A549 (cell line): ENCODE measurements around the gene ELMO3. TPM values are rescaled to one million over a fixed set of nuclear protein-coding genes. Genes with fewer than 3 reads are reported as not detected.

Source experiments
- ATAC-seq, 2 experiments: fragments of 200-7000 bp in 1 of 2; fragments of >200 bp in 1 of 2; cut with Nextera tagmentation in 1 of 2; cut with Tn5 transposase in 1 of 2; 3 replicates each; pipeline versions ENCODE4 v1.8.0 to v1.9.1; 2018 to 2020; ENCODE audit warnings: mild to moderate bottlenecking in 1 of 2, moderate library complexity in 1 of 2
- CTCF ChIA-PET: fragments of 300-600 bp; sonication (Branson Sonifier 250); formaldehyde crosslinking; extraction: SDS; loops from one replicate; lab custom pipeline; 2021; ENCODE audit warnings: antibody characterized with exemption, inconsistent platforms; lab: Yijun Ruan, JAX
- POLR2A ChIA-PET: fragments of 350-600 bp; formaldehyde crosslinking; extraction: SDS; loops from one replicate; lab custom pipeline; 2021; ENCODE audit warnings: antibody characterized with exemption, inconsistent platforms; lab: Yijun Ruan, JAX
- DNase-seq, 2 experiments: peaks; one replicate each; pipeline versions ENCODE4 v3.0.0 to v3.0.0-alpha.2; 2011 to 2016; ENCODE audit warnings: low read depth in 1 of 2, low spot score in 1 of 2
- FAIRE-seq: peaks from 2 replicates; lab custom pipeline; 2011; peaks lifted over from hg19 to GRCh38; lab: Jason Lieb, UNC
- H3K27ac ChIP-seq, 2 experiments: fragments of >200 bp; sonication (Bioruptor Twin); formaldehyde crosslinking; 3 replicates each; pipeline ENCODE4 v1.5.1; 2016 to 2017
- H3K4me1 ChIP-seq: fragments of >200 bp; sonication (Bioruptor Twin); formaldehyde crosslinking; 3 replicates; pipeline ENCODE4 v1.6.1; 2016
- H3K4me2 ChIP-seq: fragments of >200 bp; sonication (Bioruptor Twin); formaldehyde crosslinking; 3 replicates; pipeline ENCODE4 v1.6.1; 2016
- H3K4me3 ChIP-seq: fragments of >200 bp; sonication (Bioruptor Twin); formaldehyde crosslinking; 3 replicates; pipeline ENCODE4 v1.5.1; 2016
- H3K9me3 ChIP-seq: fragments of >200 bp; sonication (Bioruptor Twin); formaldehyde crosslinking; 3 replicates; pipeline ENCODE4 v1.6.1; 2016
- CBX2 ChIP-seq: fragments of 200-600 bp; sonication (generic); IDR thresholded peaks from 2 replicates; pipeline ENCODE4 v1.6.1; 2016; ENCODE audit warnings: low read depth, mild to moderate bottlenecking, borderline replicate concordance
- CEBPB ChIP-seq, 2 experiments: fragments of >200 bp in 1 of 2; sonication (Bioruptor Twin) in 1 of 2; formaldehyde crosslinking in 1 of 2; IDR thresholded peaks; 2 replicates each; pipeline ENCODE4 v1.6.1; 2012 to 2016
- EHF ChIP-seq: fragments of 250-450 bp; sonication (Bioruptor Pico); IDR thresholded peaks from 2 replicates; pipeline ENCODE4 v1.5.0; 2020; ENCODE audit warnings: mild to moderate bottlenecking
- EHMT2 ChIP-seq: fragments of 200-600 bp; sonication (generic); IDR thresholded peaks from 2 replicates; pipeline ENCODE4 v1.6.1; 2016; ENCODE audit warnings: antibody characterized with exemption, low read depth, mild to moderate bottlenecking, moderate library complexity
- ESRRA ChIP-seq: fragments of 150-350 bp; IDR thresholded peaks from 2 replicates; pipeline ENCODE4 v1.6.1; 2014; ENCODE audit warnings: mild to moderate bottlenecking, low read length, borderline replicate concordance
- FOSB ChIP-seq: fragments of 250-450 bp; sonication (Bioruptor Pico); IDR thresholded peaks from 2 replicates; pipeline ENCODE4 v1.5.0; 2020; ENCODE audit warnings: mild to moderate bottlenecking, moderate library complexity
- FOSL2 ChIP-seq, 2 experiments: fragments of 450-650 bp in 1 of 2; fragments of >200 bp in 1 of 2; sonication (Bioruptor Twin) in 1 of 2; formaldehyde crosslinking; IDR thresholded peaks; 2 replicates each; pipeline versions ENCODE4 v1.5.0 to v1.6.1; 2016 to 2020; ENCODE audit warnings: mild to moderate bottlenecking in 1 of 2, moderate library complexity in 1 of 2
- FOXS1 ChIP-seq: fragments of 250-450 bp; sonication (Bioruptor Pico); IDR thresholded peaks from 2 replicates; pipeline ENCODE4 v1.5.0; 2020; ENCODE audit warnings: mild to moderate bottlenecking, moderate library complexity
- GATA3 ChIP-seq: IDR thresholded peaks from 2 replicates; pipeline ENCODE4 v1.6.1; 2012; ENCODE audit warnings: borderline replicate concordance
- HDAC2 ChIP-seq: fragments of 200-600 bp; sonication (generic); IDR thresholded peaks from 2 replicates; pipeline ENCODE4 v1.6.1; 2016
- HOXB13 ChIP-seq: fragments of 250-450 bp; sonication (Bioruptor Pico); IDR thresholded peaks from 2 replicates; pipeline ENCODE4 v1.5.0; 2020; ENCODE audit warnings: low read depth, mild to moderate bottlenecking, moderate library complexity
- JUN ChIP-seq, 2 experiments: fragments of >200 bp; sonication (Bioruptor Twin); formaldehyde crosslinking; IDR thresholded peaks; 2 replicates in 1 of 2; 3 replicates in 1 of 2; pipeline ENCODE4 v1.6.1; 2016 to 2017
- KDM1A ChIP-seq: fragments of 200-600 bp; sonication (generic); IDR thresholded peaks from 2 replicates; pipeline ENCODE4 v1.6.1; 2016; ENCODE audit warnings: low read depth, mild to moderate bottlenecking
- MAZ ChIP-seq: fragments of 150-350 bp; IDR thresholded peaks from 2 replicates; pipeline ENCODE4 v1.6.1; 2014; ENCODE audit warnings: antibody characterized with exemption, low read depth, low read length, borderline replicate concordance
- POLR2AphosphoS2 ChIP-seq: conservative IDR thresholded peaks from 2 replicates; pipeline ENCODE4 v1.6.1; 2012; ENCODE audit warnings: low read length, improper control_type of control experiment, inconsistent platforms
- RAD21 ChIP-seq, 2 experiments: fragments of >200 bp in 1 of 2; sonication (Bioruptor Twin) in 1 of 2; formaldehyde crosslinking in 1 of 2; IDR thresholded peaks in 1 of 2; conservative IDR thresholded peaks in 1 of 2; 2 replicates in 1 of 2; 3 replicates in 1 of 2; pipeline ENCODE4 v1.6.1; 2012 to 2018; ENCODE audit warnings: inconsistent platforms in 1 of 2
- RFX5 ChIP-seq: fragments of 450-650 bp; IDR thresholded peaks from 2 replicates; pipeline ENCODE4 v1.7.1; 2014; ENCODE audit warnings: antibody characterized with exemption, mild to moderate bottlenecking, moderate library complexity
- RNF2 ChIP-seq: fragments of 200-600 bp; sonication (generic); IDR thresholded peaks from 2 replicates; pipeline ENCODE4 v1.6.1; 2016; ENCODE audit warnings: low read depth, mild to moderate bottlenecking, antibody characterized with exemption, moderate library complexity, borderline replicate concordance
- TFCP2L1 ChIP-seq: fragments of 250-450 bp; sonication (Bioruptor Pico); IDR thresholded peaks from 2 replicates; pipeline ENCODE4 v1.5.0; 2021; ENCODE audit warnings: mild to moderate bottlenecking
- ZNF302 ChIP-seq: fragments of 250-450 bp; sonication (Bioruptor Pico); IDR thresholded peaks from 2 replicates; pipeline ENCODE4 v1.9.0; 2021; ENCODE audit warnings: inconsistent platforms, mild to moderate bottlenecking, moderate library complexity
- ZSCAN20 ChIP-seq: fragments of 250-450 bp; sonication (Bioruptor Pico); IDR thresholded peaks from 2 replicates; pipeline ENCODE4 v1.8.0; 2022; ENCODE audit warnings: mild to moderate bottlenecking, moderate library complexity
- WGBS: methylation state at CpG from one replicate; pipeline ENCODE4 v1.1.6; 2017; ENCODE audit errors: missing lambda C conversion rate; 5-methylcytosine and 5-hydroxymethylcytosine counted together
- polyA plus RNA-seq, 4 experiments: library from polyadenylated mRNA; depleted of rRNA in 3 of 4; stranded (reverse); fragments of >200 nt; fragmentation: RNase III in 1 of 4; extraction: RNeasy Plus Mini Kit Qiagen cat#74134 plus additional on column Dnase treatment in 1 of 4; gene quantifications; 2 replicates in 3 of 4; 3 replicates in 1 of 4; pipeline ENCODE4 v1.2.3, GENCODE V29; 2011 to 2017
- TF ChIP-seq, protein P1 (sequence below): fragments of 250-450 bp; sonication (Bioruptor Pico); IDR thresholded peaks from 2 replicates; pipeline ENCODE4 v1.5.0; 2021; ENCODE audit warnings: mild to moderate bottlenecking, moderate library complexity, borderline replicate concordance
- TF ChIP-seq, protein P2 (sequence below): fragments of 250-450 bp; sonication (Bioruptor Pico); IDR thresholded peaks from 2 replicates; pipeline ENCODE4 v1.5.0; 2020; ENCODE audit warnings: low read depth, mild to moderate bottlenecking, moderate library complexity
- TF ChIP-seq, protein P3 (sequence below): fragments of >200 bp; sonication (Bioruptor Twin); formaldehyde crosslinking; IDR thresholded peaks from 2 replicates; pipeline ENCODE4 v1.6.1; 2016
- TF ChIP-seq, protein P4 (sequence below): fragments of >200 bp; sonication (Bioruptor Twin); formaldehyde crosslinking; IDR thresholded peaks from 3 replicates; pipeline ENCODE4 v1.6.1; 2016

Gene ELMO3
- polyA plus RNA-seq, 2 of the 4 experiments (the other 2 are of a cell fraction) = 0.62 to 1.4 TPM

DNA sequence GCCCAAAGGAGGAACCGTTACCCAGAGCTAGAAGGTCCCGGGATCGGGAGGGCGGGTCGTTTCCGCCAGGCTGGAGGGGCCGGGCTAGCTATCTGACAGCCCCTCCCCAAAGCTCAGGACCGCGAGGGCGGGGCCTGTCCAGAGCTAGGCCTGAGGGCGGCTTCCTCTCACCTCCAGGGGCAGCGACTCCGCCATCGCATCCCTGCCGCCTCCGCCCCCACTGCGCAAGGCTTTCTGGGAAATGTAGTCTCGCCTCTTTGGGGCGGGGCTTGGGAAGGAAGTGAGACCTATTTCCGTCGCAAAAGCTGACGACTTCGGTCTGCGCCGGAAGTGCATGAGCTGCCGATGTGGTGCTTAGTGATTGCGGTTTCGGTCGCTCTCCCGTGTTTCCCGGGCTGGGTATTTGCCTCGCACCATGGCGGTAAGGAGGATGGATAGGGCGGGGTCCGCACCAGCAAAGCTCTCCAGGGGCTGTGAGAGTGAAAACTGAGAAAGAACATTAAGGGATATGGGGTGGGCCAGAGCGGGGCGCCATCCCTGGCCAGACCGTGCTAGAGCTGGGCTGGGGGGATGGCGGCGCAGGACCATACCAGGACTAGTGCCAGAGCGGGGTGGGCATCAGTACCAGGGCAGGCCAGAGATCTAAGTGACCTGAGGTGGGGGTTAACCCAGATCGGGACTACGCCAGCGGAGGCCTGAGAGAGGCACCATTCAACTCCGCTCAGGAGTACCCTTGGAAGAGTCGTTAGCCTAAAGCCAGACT lies 28.1 kb downstream of the ELMO3 start, which contains the start of gene TMEM208 (continued):
- TF ChIP-seq FOXS1 (CRISPR knock-in tag) (no peak), POLR2AphosphoS2 (no peak), EHF (no peak), ZNF302 (CRISPR knock-in tag) (no peak), HOXB13 (CRISPR knock-in tag) (no peak), KDM1A (no peak), CEBPB (IDR thresholded peaks at IDR 0.05) (peak in 1 of 2 experiments; percentile 31; a peak in 1 of 4 replicates), MAZ (peak; percentile 84; the same call in 1 of the 2 replicates), FOSB (CRISPR knock-in tag) (no peak), CBX2 (no peak), HDAC2 (peak; percentile 74; the same call in 1 of the 2 replicates), ESRRA (no peak), EHMT2 (no peak), FOSL2 (IDR thresholded peaks at IDR 0.05) (no peak), FOSL2 (CRISPR knock-in tag; IDR thresholded peaks at IDR 0.05) (no peak), JUN (IDR thresholded peaks at IDR 0.05) (peak; percentile 76 to 83; a peak in 4 of 5 replicates), ZSCAN20 (no peak), RNF2 (no peak), RAD21 (conservative IDR thresholded peaks at IDR 0.05 in 1 of 2, IDR thresholded peaks at IDR 0.05 in 1 of 2) (no peak), TFCP2L1 (CRISPR knock-in tag) (no peak), RFX5 (no peak)
- TF ChIP-seq, protein P1, sequence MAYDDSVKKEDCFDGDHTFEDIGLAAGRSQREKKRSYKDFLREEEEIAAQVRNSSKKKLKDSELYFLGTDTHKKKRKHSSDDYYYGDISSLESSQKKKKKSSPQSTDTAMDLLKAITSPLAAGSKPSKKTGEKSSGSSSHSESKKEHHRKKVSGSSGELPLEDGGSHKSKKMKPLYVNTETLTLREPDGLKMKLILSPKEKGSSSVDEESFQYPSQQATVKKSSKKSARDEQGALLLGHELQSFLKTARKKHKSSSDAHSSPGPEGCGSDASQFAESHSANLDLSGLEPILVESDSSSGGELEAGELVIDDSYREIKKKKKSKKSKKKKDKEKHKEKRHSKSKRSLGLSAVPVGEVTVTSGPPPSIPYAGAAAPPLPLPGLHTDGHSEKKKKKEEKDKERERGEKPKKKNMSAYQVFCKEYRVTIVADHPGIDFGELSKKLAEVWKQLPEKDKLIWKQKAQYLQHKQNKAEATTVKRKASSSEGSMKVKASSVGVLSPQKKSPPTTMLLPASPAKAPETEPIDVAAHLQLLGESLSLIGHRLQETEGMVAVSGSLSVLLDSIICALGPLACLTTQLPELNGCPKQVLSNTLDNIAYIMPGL (CRISPR knock-in tag) = no peak
- TF ChIP-seq, protein P2, sequence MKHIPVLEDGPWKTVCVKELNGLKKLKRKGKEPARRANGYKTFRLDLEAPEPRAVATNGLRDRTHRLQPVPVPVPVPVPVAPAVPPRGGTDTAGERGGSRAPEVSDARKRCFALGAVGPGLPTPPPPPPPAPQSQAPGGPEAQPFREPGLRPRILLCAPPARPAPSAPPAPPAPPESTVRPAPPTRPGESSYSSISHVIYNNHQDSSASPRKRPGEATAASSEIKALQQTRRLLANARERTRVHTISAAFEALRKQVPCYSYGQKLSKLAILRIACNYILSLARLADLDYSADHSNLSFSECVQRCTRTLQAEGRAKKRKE (CRISPR knock-in tag) = no peak
- TF ChIP-seq, protein P3, sequence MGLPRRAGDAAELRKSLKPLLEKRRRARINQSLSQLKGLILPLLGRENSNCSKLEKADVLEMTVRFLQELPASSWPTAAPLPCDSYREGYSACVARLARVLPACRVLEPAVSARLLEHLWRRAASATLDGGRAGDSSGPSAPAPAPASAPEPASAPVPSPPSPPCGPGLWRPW = no peak
- TF ChIP-seq, protein P4, sequence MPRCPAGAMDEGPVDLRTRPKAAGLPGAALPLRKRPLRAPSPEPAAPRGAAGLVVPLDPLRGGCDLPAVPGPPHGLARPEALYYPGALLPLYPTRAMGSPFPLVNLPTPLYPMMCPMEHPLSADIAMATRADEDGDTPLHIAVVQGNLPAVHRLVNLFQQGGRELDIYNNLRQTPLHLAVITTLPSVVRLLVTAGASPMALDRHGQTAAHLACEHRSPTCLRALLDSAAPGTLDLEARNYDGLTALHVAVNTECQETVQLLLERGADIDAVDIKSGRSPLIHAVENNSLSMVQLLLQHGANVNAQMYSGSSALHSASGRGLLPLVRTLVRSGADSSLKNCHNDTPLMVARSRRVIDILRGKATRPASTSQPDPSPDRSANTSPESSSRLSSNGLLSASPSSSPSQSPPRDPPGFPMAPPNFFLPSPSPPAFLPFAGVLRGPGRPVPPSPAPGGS = no peak

DNA sequence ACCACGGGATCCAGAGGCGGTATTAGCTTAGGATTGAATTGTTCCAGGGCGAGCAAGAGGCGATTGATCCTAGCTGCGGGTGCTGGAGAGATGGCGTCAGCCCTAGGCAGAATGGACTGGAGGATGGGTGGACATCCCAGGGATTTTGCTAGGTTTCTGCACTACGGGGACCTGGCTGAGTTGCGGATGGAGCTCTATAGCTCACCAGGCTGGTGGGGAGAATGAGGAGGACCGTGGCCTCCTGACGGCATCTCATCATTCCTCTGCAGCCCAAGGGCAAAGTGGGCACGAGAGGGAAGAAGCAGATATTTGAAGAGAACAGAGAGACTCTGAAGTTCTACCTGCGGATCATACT lies 28.6 kb downstream of the ELMO3 start:
- Histone ChIP-seq H3K4me3 (peak overlapping the region; percentile 83), H3K4me1 (peaks cover 13% of the 10 kb centered on the region), H3K9me3 (no peaks in the 10 kb centered on the region), H3K4me2 (peak overlapping the region; percentile 79), H3K27ac (peak overlapping the region; percentile 89 to 95)
- ChIA-PET CTCF (interaction anchor here (1.2 to 14.1 kb wide), 9 partner anchors 9 to 273 kb away, joined by 3 to 138 read pairs (median 5); partner anchors contain the start of genes FHOD1 and SLC9A5), POLR2A (interaction anchor here (1.2 to 3.1 kb wide), 11 partner anchors 9 to 50 kb away, joined by 3 to 30 read pairs (median 6); partner anchors contain the start of genes E2F4, FHOD1 and SLC9A5)
- DNase-seq (no peak), FAIRE-seq (no peak), ATAC-seq (no peak)
- no peak for TF ChIP-seq GATA3
- 12% methylated on average over 7 of the region's 12 CpGs for WGBS
